Gastrocnemius medialis (tissue), 4 donors: ENCODE data around the gene ATP6V0B.

Experiments
- CTCF ChIP-seq, 5 experiments: fragments of 450-650 bp in 3 of 5; fragments of 200-600 bp in 2 of 5; sonication (generic) in 2 of 5; IDR thresholded peaks in 4 of 5; conservative IDR thresholded peaks in 1 of 5; 1 replicate in 4 of 5; 2 replicates in 1 of 5; pipeline ENCODE4 v1.5.1; 2016 to 2019; ENCODE audit warnings: antibody characterized with exemption in 5 of 5, mild to moderate bottlenecking in 3 of 5, moderate library complexity in 3 of 5
- POLR2A ChIP-seq, 2 donors: fragments of 450-650 bp; IDR thresholded peaks; one replicate each; pipeline ENCODE4 v1.6.1; 2017; ENCODE audit warnings: antibody characterized with exemption in 2 of 2, mild to moderate bottlenecking in 2 of 2, moderate library complexity in 2 of 2

- TF ChIP-seq CTCF (IDR thresholded peaks at IDR 0.05 in 4 of 5, conservative IDR thresholded peaks at IDR 0.05 in 1 of 5) (no peak), POLR2A (IDR thresholded peaks at IDR 0.05) (no peak)
Measured at GRCh38 chr1:43986712-43987111, 12.0 kb downstream of the ATP6V0B start.
